HepG2 (cell line): ENCODE measurements around the gene TBC1D1. TPM values are rescaled to one million over a fixed set of nuclear protein-coding genes. Genes with fewer than 3 reads are reported as not detected.

Experiments
- ATAC-seq: fragments of 200-7000 bp; cut with Tn5 transposase; 3 replicates; pipeline ENCODE4 v1.9.1; 2020; ENCODE audit warnings: mild to moderate bottlenecking, moderate library complexity
- BruUV-seq: library from RNA; stranded (reverse); fragments of 400-500 nt; replicated peaks from 2 replicates; lab custom pipeline; 2021; lab: Mats Ljungman, UMichigan
- CTCF ChIA-PET: fragments of 300-600 bp; formaldehyde crosslinking; extraction: SDS; loops from one replicate; lab custom pipeline; 2021; ENCODE audit warnings: low total read pairs, inconsistent platforms, low intra/inter-chr PET ratio; lab: Yijun Ruan, JAX
- POLR2A ChIA-PET: fragments of 350-600 bp; sonication (Branson Sonifier 250); formaldehyde crosslinking; loops from one replicate; lab custom pipeline; 2020; ENCODE audit warnings: antibody characterized with exemption, inconsistent platforms; lab: Yijun Ruan, JAX
- DNase-seq: peaks from one replicate; pipeline ENCODE4 v3.0.0-alpha.2; 2015; ENCODE audit warnings: low spot score
- FAIRE-seq: peaks from 3 replicates; lab custom pipeline; 2011; peaks lifted over from hg19 to GRCh38; lab: Jason Lieb, UNC
- H2AFZ ChIP-seq: one replicate; pipeline ENCODE4 v1.6.1; 2011; ENCODE audit warnings: low read length, inconsistent platforms
- H3K27ac ChIP-seq: fragments of 300-600 bp; 3 replicates; pipeline ENCODE4 v1.8.0; 2011; ENCODE audit warnings: mixed run types, mild to moderate bottlenecking, mixed read lengths, low read length, inconsistent platforms; ENCODE audit not compliant: insufficient read depth; ENCODE audit errors: extremely low read length
- H3K27me3 ChIP-seq, 2 experiments: fragments of 200-600 bp in 1 of 2; 2 replicates in 1 of 2; 3 replicates in 1 of 2; pipeline versions ENCODE4 v1.6.0 to v1.8.0; 2011; ENCODE audit warnings: low read length in 2 of 2, mild to moderate bottlenecking in 2 of 2, moderate library complexity in 2 of 2, inconsistent platforms in 1 of 2; ENCODE audit not compliant: insufficient read depth in 2 of 2, control insufficient read depth in 1 of 2
- H3K36me3 ChIP-seq, 2 experiments: fragments of 200-600 bp in 1 of 2; replicated peaks in 1 of 2; 2 replicates in 1 of 2; 3 replicates in 1 of 2; pipeline versions ENCODE4 v1.5.1 to v1.8.0; 2011; ENCODE audit warnings: low read length in 2 of 2, inconsistent platforms in 1 of 2; ENCODE audit not compliant: insufficient read depth in 2 of 2, control insufficient read depth in 1 of 2
- H3K4me1 ChIP-seq: 2 replicates; pipeline ENCODE4 v1.5.1; 2012; ENCODE audit warnings: low read length, inconsistent platforms; ENCODE audit not compliant: insufficient read depth
- H3K4me2 ChIP-seq: 2 replicates; pipeline ENCODE4 v1.6.0; 2011; ENCODE audit warnings: low read depth, low read length, inconsistent platforms
- H3K4me3 ChIP-seq, 3 experiments: fragments of 200-600 bp in 1 of 3; sonication (generic), shearing (Covaris generic) in 1 of 3; replicated peaks in 1 of 3; 2 replicates each; pipeline ENCODE4 v1.5.1; 2011 to 2016; ENCODE audit warnings: low read length in 3 of 3, inconsistent platforms in 2 of 3, low read depth in 2 of 3, mild to moderate bottlenecking in 2 of 3, control low read depth in 1 of 3, mixed read lengths in 1 of 3; ENCODE audit not compliant: insufficient read depth in 1 of 3
- H3K79me2 ChIP-seq: one replicate; pipeline ENCODE4 v1.6.1; 2011; ENCODE audit warnings: low read length, inconsistent platforms; ENCODE audit not compliant: insufficient read depth
- H3K9ac ChIP-seq: 2 replicates; pipeline ENCODE4 v1.6.0; 2011; ENCODE audit warnings: mild to moderate bottlenecking, low read depth, low read length, inconsistent platforms; ENCODE audit not compliant: insufficient read depth
- H3K9me3 ChIP-seq: 2 replicates; pipeline ENCODE4 v1.5.1; 2012; ENCODE audit warnings: mild to moderate bottlenecking, low read length
- H4K20me1 ChIP-seq: 2 replicates; pipeline ENCODE4 v1.6.0; 2011; ENCODE audit warnings: inconsistent platforms, mild to moderate bottlenecking, low read length, moderate library complexity; ENCODE audit not compliant: insufficient read depth
- ESRRA ChIP-seq: sonication (generic); formaldehyde crosslinking; IDR thresholded peaks from 2 replicates; pipeline ENCODE4 v1.5.1; 2020; ENCODE audit warnings: mild to moderate bottlenecking, low read depth, missing genetic modification reagents
- HNF4A ChIP-seq: sonication (generic); formaldehyde crosslinking; IDR thresholded peaks from 2 replicates; pipeline ENCODE4 v1.4.0; 2020; ENCODE audit warnings: missing genetic modification reagents
- LCORL ChIP-seq, 2 experiments: fragments of 450-650 bp in 1 of 2; sonication (generic) in 1 of 2; formaldehyde crosslinking in 1 of 2; IDR thresholded peaks; 2 replicates each; pipeline versions ENCODE4 v1.5.0 to v1.6.1; 2017 to 2020; ENCODE audit warnings: antibody characterized with exemption in 1 of 2, missing genetic modification reagents in 1 of 2
- NR2F6 ChIP-seq, 2 experiments: IDR thresholded peaks; 2 replicates each; pipeline ENCODE4 v1.6.1; 2016; ENCODE audit warnings: antibody characterized with exemption in 1 of 2, mild to moderate bottlenecking in 1 of 2
- SAP130 ChIP-seq: IDR thresholded peaks from 2 replicates; pipeline ENCODE4 v1.6.1; 2016; ENCODE audit warnings: low read depth
- TBX3 ChIP-seq: fragments of 450-650 bp; IDR thresholded peaks from 2 replicates; pipeline ENCODE4 v1.6.1; 2017; ENCODE audit warnings: antibody characterized with exemption, mild to moderate bottlenecking, inconsistent platforms, borderline replicate concordance
- TFAP4 ChIP-seq: sonication (generic); IDR thresholded peaks from 2 replicates; pipeline ENCODE4 v1.6.1; 2016; ENCODE audit warnings: low read depth, borderline replicate concordance
- ZBTB7B ChIP-seq: sonication (generic); formaldehyde crosslinking; IDR thresholded peaks from 2 replicates; pipeline ENCODE4 v1.4.0; 2020; ENCODE audit warnings: missing genetic modification reagents
- ZMYM2 ChIP-seq: sonication (generic); formaldehyde crosslinking; IDR thresholded peaks from 2 replicates; pipeline ENCODE4 v1.8.0; 2022; ENCODE audit warnings: mild to moderate bottlenecking, missing genetic modification reagents
- ZMYM4 ChIP-seq: sonication (generic); formaldehyde crosslinking; IDR thresholded peaks from 2 replicates; pipeline ENCODE4 v1.8.1; 2023; ENCODE audit warnings: mild to moderate bottlenecking, missing genetic modification reagents
- ZNF574 ChIP-seq: sonication (generic); formaldehyde crosslinking; IDR thresholded peaks from 2 replicates; pipeline ENCODE4 v1.4.0; 2020; ENCODE audit warnings: missing genetic modification reagents
- ZNF687 ChIP-seq: sonication (generic); formaldehyde crosslinking; IDR thresholded peaks from 2 replicates; pipeline ENCODE4 v1.5.1; 2020; ENCODE audit warnings: mild to moderate bottlenecking, missing genetic modification reagents, moderate library complexity
- WGBS: methylation state at CpG from one replicate; pipeline ENCODE4 v1.1.6; 2017; ENCODE audit warnings: low lambda C conversion rate; 5-methylcytosine and 5-hydroxymethylcytosine counted together
- in situ Hi-C: cut with HindIII; loops from 2 replicates; pipeline ENCODE4 v1.10.0; 2017; ENCODE audit warnings: low pct_unique_long_range_greater_than_20kb; ENCODE audit not compliant: extremely low pct_ligation_motif_present
- intact Hi-C: fragments of 100-400 bp; cut with micrococcal nuclease; formaldehyde crosslinking; loops from one replicate; pipeline ENCODE4 v1.10.0; 2022; ENCODE audit not compliant: unreplicated experiment
- polyA plus RNA-seq, 8 experiments: library from polyadenylated mRNA; depleted of rRNA in 3 of 8; stranded (reverse) in 7 of 8; unstranded in 1 of 8; fragments of >200 nt; fragmentation: Illumina TruSeq in 4 of 8; extraction: Trizol in 4 of 8; gene quantifications; 2 replicates each; pipeline versions ENCODE4 v1.2.1 to v1.2.3, GENCODE V29; 2011 to 2016; ENCODE audit warnings: low read depth in 4 of 8, missing spikeins in 1 of 8, mixed read lengths in 1 of 8; ENCODE audit not compliant: insufficient read depth in 1 of 8
- total RNA-seq, 5 experiments: library from RNA; depleted of rRNA; stranded (reverse); fragments of >200 nt; fragmentation: Illumina TruSeq; extraction: Trizol; gene quantifications; 2 replicates each; pipeline ENCODE4 v1.2.3, GENCODE V29; 2016; ENCODE audit warnings: low read depth in 1 of 5

TBC1D1 gene
- total and polyA plus RNA-seq, 2 of the 13 experiments (the other 11 are each of a cell fraction or from before 2014, with no cell fraction given) = 37.3 to 62.8 TPM

- H3K79me2 ChIP-seq = no peaks in the 10 kb centered on the region
- intact Hi-C loops = no loop called here
- CTCF ChIA-PET = no interaction called here
- no TSS peak for BruUV-seq
- H3K27me3 ChIP-seq = no peaks in the 10 kb centered on the region
- no peak for DNase-seq
- no peak overlapping the region for H3K4me2 ChIP-seq
- H3K4me3 ChIP-seq = no peak overlapping the region
- in situ Hi-C loops = no loop called here
- H3K9ac ChIP-seq = peak overlapping the region; percentile 30
- WGBS = 77% methylated on average over 11 of the region's 14 CpGs
- POLR2A ChIA-PET = interaction anchor here (2.5 to 5.3 kb wide), 2 partner anchors 30 to 81 kb away, joined by 17 to 42 read pairs; no protein-coding TSS in a partner anchor
- H3K36me3 ChIP-seq = peaks cover 1 to 3% of the 10 kb centered on the region in 2 experiments; a peak in 2 of 5 replicates
- H3K9me3 ChIP-seq = no peaks in the 10 kb centered on the region
- H2AFZ ChIP-seq = no peak overlapping the region
- ATAC-seq = no peak
- FAIRE-seq = no peak
- no peaks in the 10 kb centered on the region for H4K20me1 ChIP-seq
- peak overlapping the region; percentile 97 for H3K27ac ChIP-seq
- peaks cover 78% of the 10 kb centered on the region for H3K4me1 ChIP-seq
- TF ChIP-seq ZBTB7B (CRISPR knock-in tag) = peak; percentile 58; the same call in 1 of the 2 replicates
- peak; percentile 53; the same call in 1 of the 2 replicates for TF ChIP-seq NR2F6 (IDR thresholded peaks at IDR 0.05)
- TF ChIP-seq NR2F6 (CRISPR knock-in tag; IDR thresholded peaks at IDR 0.05) = peak; percentile 25; the same call in 1 of the 2 replicates
- peak; percentile 24; the same call in 1 of the 2 replicates for TF ChIP-seq ESRRA (CRISPR knock-in tag)
- TF ChIP-seq LCORL (IDR thresholded peaks at IDR 0.05) = no peak
- TF ChIP-seq LCORL (CRISPR knock-in tag; IDR thresholded peaks at IDR 0.05) = 0 out of 2 replicates have a peak, but pooled peaks have one; percentile 47
- no peak for TF ChIP-seq TBX3
- TF ChIP-seq ZMYM2 (CRISPR knock-in tag) = 0 out of 2 replicates have a peak, but pooled peaks have one; percentile 23
- peak; percentile 39; the same call in 1 of the 2 replicates for TF ChIP-seq TFAP4
- peak; percentile 32 for TF ChIP-seq ZNF687 (CRISPR knock-in tag)
- TF ChIP-seq ZNF574 (CRISPR knock-in tag) = 0 out of 2 replicates have a peak, but pooled peaks have one; percentile 32
- peak; percentile 53 for TF ChIP-seq HNF4A (CRISPR knock-in tag)
- 0 out of 2 replicates have a peak, but pooled peaks have one; percentile 15 for TF ChIP-seq SAP130
- peak; percentile 54 for TF ChIP-seq ZMYM4 (CRISPR knock-in tag)
These were observed 189.4 kb downstream of the TBC1D1 start for GRCh38 chr4:38080061-38080974.
